ENCODE data around the gene CFAP74. TPM values are rescaled to one million over a fixed set of nuclear protein-coding genes. Genes with fewer than 3 reads are reported as not detected.

Gene CFAP74
- total and polyA plus RNA-seq, 2 of the 13 experiments (the other 11 are each of a cell fraction or from before 2014, with no cell fraction given) = 0.27 to 0.62 TPM

- TF ChIP-seq NR2F6 (IDR thresholded peaks at IDR 0.05) (no peak), NR2F6 (CRISPR knock-in tag; IDR thresholded peaks at IDR 0.05) (0 out of 2 replicates have a peak, but pooled peaks have one; percentile 8), SP4 (CRISPR knock-in tag; IDR thresholded peaks at IDR 0.05) (0 out of 2 replicates have a peak, but pooled peaks have one; percentile 45), SP5 (CRISPR knock-in tag; IDR thresholded peaks at IDR 0.05; ENCODE audit: borderline replicate concordance, low read depth) (peak; percentile 55), POLR2AphosphoS5 (IDR thresholded peaks at IDR 0.05; ENCODE audit: low read depth, low read length) (no peak), ARHGAP35 (CRISPR knock-in tag; IDR thresholded peaks at IDR 0.05; ENCODE audit: borderline replicate concordance) (peak; percentile 42; the same call in 1 of the 2 replicates), ZNF354B (CRISPR knock-in tag; IDR thresholded peaks at IDR 0.05) (0 out of 2 replicates have a peak, but pooled peaks have one; percentile 13), CEBPZ (IDR thresholded peaks at IDR 0.05; ENCODE audit: low read length) (no peak), KAT8 (CRISPR knock-in tag; IDR thresholded peaks at IDR 0.05) (peak; percentile 13; the same call in 1 of the 2 replicates), ZNF567 (CRISPR knock-in tag; IDR thresholded peaks at IDR 0.05; ENCODE audit: borderline replicate concordance) (no peak), ZNF614 (CRISPR knock-in tag; IDR thresholded peaks at IDR 0.05; ENCODE audit: borderline replicate concordance) (peak; percentile 52; the same call in 1 of the 2 replicates), MAFF (IDR thresholded peaks at IDR 0.05; ENCODE audit: low read depth, low read length) (no peak), SRF (IDR thresholded peaks at IDR 0.05; ENCODE audit: low read depth, low read length) (no peak), ZC3H4 (CRISPR knock-in tag; IDR thresholded peaks at IDR 0.05; ENCODE audit: borderline replicate concordance) (no peak), ZNF503 (CRISPR knock-in tag; IDR thresholded peaks at IDR 0.05) (peak; percentile 20; the same call in 1 of the 2 replicates), E2F5 (CRISPR knock-in tag; conservative IDR thresholded peaks at IDR 0.05) (no peak), NRL (CRISPR knock-in tag; IDR thresholded peaks at IDR 0.05; ENCODE audit: borderline replicate concordance) (no peak), CEBPG (CRISPR knock-in tag; IDR thresholded peaks at IDR 0.05) (peak; percentile 83), CSRNP2 (CRISPR knock-in tag; conservative IDR thresholded peaks at IDR 0.05; ENCODE audit: low read depth) (no peak), TP53 (CRISPR knock-in tag; conservative IDR thresholded peaks at IDR 0.05) (no peak), ZBTB1 (CRISPR knock-in tag; IDR thresholded peaks at IDR 0.05; ENCODE audit: borderline replicate concordance) (no peak), ATAD3A (CRISPR knock-in tag; IDR thresholded peaks at IDR 0.05) (no peak), SOX5 (CRISPR knock-in tag; IDR thresholded peaks at IDR 0.05; ENCODE audit: borderline replicate concordance) (no peak), KLF13 (CRISPR knock-in tag; IDR thresholded peaks at IDR 0.05) (no peak)
These were observed 82.8 kb downstream of the CFAP74 start (continued) for GRCh38 chr1:1920608-1921458.

All from HepG2 (cell line).